Endodermal cell (in vitro differentiated cells): ENCODE measurements around the gene TESMIN. TPM values are rescaled to one million over a fixed set of nuclear protein-coding genes. Genes with fewer than 3 reads are reported as not detected.

Experiments used
- DNase-seq: peaks from one replicate; pipeline ENCODE4 v3.0.0-alpha.2; 2017
- H3K27ac ChIP-seq: 2 replicates; pipeline ENCODE4 v1.5.1; 2013; ENCODE audit warnings: mild to moderate bottlenecking, low read depth, low read length, moderate library complexity
- H3K27me3 ChIP-seq: 2 replicates; pipeline ENCODE4 v1.6.1; 2013; ENCODE audit warnings: mild to moderate bottlenecking, low read length, moderate library complexity; ENCODE audit not compliant: insufficient read depth, control insufficient read depth, poor library complexity, severe bottlenecking
- H3K36me3 ChIP-seq: 2 replicates; pipeline ENCODE4 v1.7.0; 2013; ENCODE audit warnings: mild to moderate bottlenecking, low read length, moderate library complexity; ENCODE audit not compliant: control insufficient read depth, insufficient read depth
- H3K4me1 ChIP-seq: one replicate; pipeline ENCODE4 v1.7.0; 2013; ENCODE audit warnings: low read length; ENCODE audit not compliant: control insufficient read depth, insufficient read depth
- H3K4me3 ChIP-seq: 2 replicates; pipeline ENCODE4 v1.5.1; 2013; ENCODE audit warnings: mild to moderate bottlenecking, low read length, moderate library complexity
- H3K9ac ChIP-seq: 2 replicates; pipeline ENCODE4 v1.6.1; 2013; ENCODE audit warnings: mild to moderate bottlenecking, low read length, moderate library complexity; ENCODE audit not compliant: poor library complexity, severe bottlenecking; ENCODE audit errors: extremely low read depth
- H3K9me3 ChIP-seq: 2 replicates; pipeline ENCODE4 v1.6.1; 2013; ENCODE audit warnings: mild to moderate bottlenecking, low read length, moderate library complexity; ENCODE audit not compliant: control insufficient read depth
- H3K27ac Mint-ChIP-seq: 2 replicates; pipeline ENCODE4 v1.8.0; 2020; ENCODE audit warnings: mixed read lengths
- H3K27me3 Mint-ChIP-seq: 2 replicates; pipeline ENCODE4 v1.8.0; 2021; ENCODE audit warnings: mild to moderate bottlenecking, mixed read lengths; ENCODE audit not compliant: insufficient read depth
- H3K36me3 Mint-ChIP-seq: 2 replicates; pipeline ENCODE4 v1.8.0; 2020; ENCODE audit warnings: low read depth, mixed read lengths
- H3K4me1 Mint-ChIP-seq: 2 replicates; pipeline ENCODE4 v1.8.0; 2020; ENCODE audit warnings: mixed read lengths
- H3K4me3 Mint-ChIP-seq: 2 replicates; pipeline ENCODE4 v1.8.0; 2020; ENCODE audit warnings: mild to moderate bottlenecking, moderate library complexity, mixed read lengths
- H3K9me3 Mint-ChIP-seq: 2 replicates; pipeline ENCODE4 v1.8.0; 2020; ENCODE audit warnings: mild to moderate bottlenecking, mixed read lengths
- WGBS, 2 experiments: methylation state at CpG; one replicate each; pipeline versions ENCODE4 v1.1.5 to v1.1.7; 2013; ENCODE audit warnings: missing lambda C conversion rate in 2 of 2, mixed read lengths in 1 of 2; ENCODE audit not compliant: insufficient coverage in 1 of 2, insufficient read length in 1 of 2; 5-methylcytosine and 5-hydroxymethylcytosine counted together
- total RNA-seq, 2 donors: library from RNA; stranded (reverse); fragmentation: NEBNext Ultra II Directional in 1 of 2; extraction: Animal tissue kit (Norgen Biotek cat#: 25700) in 1 of 2; gene quantifications; 2 replicates in 1 of 2; 3 replicates in 1 of 2; pipeline ENCODE4 v1.2.1, GENCODE V29; 2021
- TF ChIP-seq, protein P1 (sequence below): fragments of 200-600 bp; sonication (generic); conservative IDR thresholded peaks from 2 replicates; pipeline ENCODE4 v1.5.0; 2021; ENCODE audit warnings: antibody characterized with exemption, mild to moderate bottlenecking

The TESMIN gene
- total RNA-seq, 2 donors from 2014 or later, result 53.7 to 68.8 TPM

DNA sequence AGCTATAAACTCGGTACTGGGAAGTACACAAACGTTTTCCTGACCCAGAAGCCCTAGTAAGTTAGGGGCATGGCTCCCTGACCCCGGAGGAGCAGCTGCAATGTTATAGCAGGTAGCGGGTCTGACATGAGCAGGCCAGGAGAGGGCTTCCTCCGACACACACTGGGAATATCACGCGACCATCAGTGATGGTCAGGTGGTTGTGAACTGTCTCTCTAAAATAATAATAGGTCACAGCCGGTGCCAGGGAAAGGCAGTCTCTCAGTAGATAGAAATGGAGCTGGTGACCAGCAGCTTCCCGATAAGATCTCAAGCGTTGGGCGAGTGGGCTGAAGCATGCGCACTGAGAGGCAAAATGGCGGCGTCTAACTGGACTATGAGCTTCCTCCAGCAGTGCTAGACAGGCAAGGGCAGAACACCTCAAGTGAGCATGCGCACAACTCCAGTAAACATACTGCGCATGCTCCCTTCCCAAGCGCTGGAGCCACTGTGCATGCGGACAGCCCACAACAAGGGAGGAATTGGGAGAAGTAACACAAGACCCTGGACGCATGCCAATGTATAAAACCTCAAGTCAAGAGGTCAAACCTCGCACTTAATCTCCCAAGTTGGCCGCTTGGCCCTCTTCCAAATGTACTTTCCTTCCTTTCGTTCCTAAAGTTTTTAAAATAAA is 22.3 kb upstream of the TESMIN start:
- Histone ChIP-seq H3K27ac (no peak overlapping the region), H3K36me3 (no peaks in the 10 kb centered on the region), H3K4me1 (no peaks in the 10 kb centered on the region), H3K4me3 (no peak overlapping the region), H3K9me3 (no peaks in the 10 kb centered on the region), H3K9ac (no peak overlapping the region), H3K27me3 (no peaks in the 10 kb centered on the region)
- TF ChIP-seq, protein P1, sequence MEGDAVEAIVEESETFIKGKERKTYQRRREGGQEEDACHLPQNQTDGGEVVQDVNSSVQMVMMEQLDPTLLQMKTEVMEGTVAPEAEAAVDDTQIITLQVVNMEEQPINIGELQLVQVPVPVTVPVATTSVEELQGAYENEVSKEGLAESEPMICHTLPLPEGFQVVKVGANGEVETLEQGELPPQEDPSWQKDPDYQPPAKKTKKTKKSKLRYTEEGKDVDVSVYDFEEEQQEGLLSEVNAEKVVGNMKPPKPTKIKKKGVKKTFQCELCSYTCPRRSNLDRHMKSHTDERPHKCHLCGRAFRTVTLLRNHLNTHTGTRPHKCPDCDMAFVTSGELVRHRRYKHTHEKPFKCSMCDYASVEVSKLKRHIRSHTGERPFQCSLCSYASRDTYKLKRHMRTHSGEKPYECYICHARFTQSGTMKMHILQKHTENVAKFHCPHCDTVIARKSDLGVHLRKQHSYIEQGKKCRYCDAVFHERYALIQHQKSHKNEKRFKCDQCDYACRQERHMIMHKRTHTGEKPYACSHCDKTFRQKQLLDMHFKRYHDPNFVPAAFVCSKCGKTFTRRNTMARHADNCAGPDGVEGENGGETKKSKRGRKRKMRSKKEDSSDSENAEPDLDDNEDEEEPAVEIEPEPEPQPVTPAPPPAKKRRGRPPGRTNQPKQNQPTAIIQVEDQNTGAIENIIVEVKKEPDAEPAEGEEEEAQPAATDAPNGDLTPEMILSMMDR, result no peak
- H3K9me3 Mint-ChIP-seq, result no peaks in the 10 kb centered on the region
- H3K27ac Mint-ChIP-seq, result no peak overlapping the region
- no peaks in the 10 kb centered on the region for H3K27me3 Mint-ChIP-seq
- H3K4me3 Mint-ChIP-seq, result no peak overlapping the region
- no peak for DNase-seq
- H3K4me1 Mint-ChIP-seq, result no peaks in the 10 kb centered on the region
- WGBS, 2 experiments, result 94 to 96% methylated on average over 22 of the region's 22 CpGs
- H3K36me3 Mint-ChIP-seq, result peaks cover 10% of the 10 kb centered on the region

DNA sequence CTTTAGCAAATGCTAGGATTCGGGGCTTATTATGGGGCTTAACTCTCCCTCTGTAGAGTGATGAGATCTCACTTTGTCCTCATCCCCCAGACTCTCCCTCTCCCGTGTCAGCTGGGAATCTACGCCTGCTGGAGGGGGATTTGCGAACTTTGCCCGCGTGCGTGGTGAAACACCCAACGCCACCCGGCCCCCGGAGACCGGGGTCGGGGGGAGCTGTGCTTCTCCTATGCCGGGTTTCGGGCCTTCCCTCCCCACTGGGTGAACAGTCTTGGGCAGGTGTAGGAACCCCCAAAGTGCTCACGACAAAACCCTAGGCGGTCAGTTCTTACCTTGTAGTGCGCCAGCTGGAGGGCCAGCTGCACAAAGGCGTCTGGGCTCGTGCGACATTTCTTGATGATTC is 21.6 kb upstream of the TESMIN start:
- Mint-ChIP-seq H3K27ac (no peak overlapping the region), H3K27me3 (no peaks in the 10 kb centered on the region), H3K36me3 (peaks cover 13% of the 10 kb centered on the region), H3K4me3 (no peak overlapping the region), H3K4me1 (no peaks in the 10 kb centered on the region), H3K9me3 (no peaks in the 10 kb centered on the region)
- H3K36me3 ChIP-seq, result no peaks in the 10 kb centered on the region
- no peak for DNase-seq
- no peaks in the 10 kb centered on the region for H3K4me1 ChIP-seq
- no peak overlapping the region for H3K27ac ChIP-seq
- no peaks in the 10 kb centered on the region for H3K27me3 ChIP-seq
- no peak overlapping the region for H3K4me3 ChIP-seq
- no peaks in the 10 kb centered on the region for H3K9me3 ChIP-seq
- WGBS, 2 experiments, result 96 to 97% methylated on average over 19 to 20 of the region's 20 CpGs
- TF ChIP-seq, protein P1, result no peak
- H3K9ac ChIP-seq, result no peak overlapping the region

DNA sequence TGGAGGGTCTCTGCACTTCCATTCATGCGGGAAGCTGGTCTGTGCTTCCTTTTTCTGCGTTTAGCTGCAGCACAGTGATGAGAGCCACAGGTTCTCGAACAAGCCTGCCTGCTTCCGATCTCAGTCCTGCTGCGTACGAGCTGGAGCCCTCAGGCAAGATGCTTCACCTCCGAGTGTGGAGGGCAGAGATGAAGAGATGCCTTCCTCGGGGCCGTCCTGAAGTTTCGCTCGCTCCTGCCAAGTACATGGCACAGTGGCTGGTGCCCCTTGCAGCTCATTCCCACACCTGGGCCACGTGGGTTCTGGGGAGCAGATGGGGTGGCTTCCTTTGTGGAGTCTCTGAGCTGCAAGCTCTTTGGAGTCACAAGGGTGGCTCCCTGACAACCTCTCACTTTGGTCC is 19.5 kb upstream of the TESMIN start:
- Histone ChIP-seq H3K9ac (no peak overlapping the region), H3K27me3 (no peaks in the 10 kb centered on the region), H3K4me3 (no peak overlapping the region), H3K4me1 (no peaks in the 10 kb centered on the region), H3K9me3 (no peaks in the 10 kb centered on the region), H3K36me3 (no peaks in the 10 kb centered on the region), H3K27ac (no peak overlapping the region)
- DNase-seq, result no peak
- H3K4me3 Mint-ChIP-seq, result no peak overlapping the region
- H3K27ac Mint-ChIP-seq, result no peak overlapping the region
- 92 to 94% methylated on average over 10 to 12 of the region's 12 CpGs for WGBS, 2 experiments
- no peaks in the 10 kb centered on the region for H3K9me3 Mint-ChIP-seq
- TF ChIP-seq, protein P1, result no peak
- no peaks in the 10 kb centered on the region for H3K4me1 Mint-ChIP-seq
- no peaks in the 10 kb centered on the region for H3K27me3 Mint-ChIP-seq
- H3K36me3 Mint-ChIP-seq, result peaks cover 13% of the 10 kb centered on the region
